ENCODE measurements around the gene ZYG11B.

The ZYG11B gene

GRCh38 chr1:52726265-52727113 lies at the start of gene ZYG11B:
ZYG11B (plus strand) TSS chr1:52726453; CDS start chr1:52726654, 201 bp downstream.
- peak; percentile 90 for DNase-seq (ENCODE audit: low read depth)
- TF ChIP-seq CTCF (IDR thresholded peaks at IDR 0.05; ENCODE audit: low read depth, low read length) = no peak
- peak; percentile 58 for TF ChIP-seq POLR2A (IDR thresholded peaks at IDR 0.05; ENCODE audit: extremely low read depth, insufficient read length)
- peak within 1 kb of the TSS; percentile 84 for H3K4me3 ChIP-seq (ENCODE audit: low read depth, low read length)

GRCh38 chr1:52677076-52677806 lies 49.0 kb upstream of the ZYG11B start:
- no peak for DNase-seq (ENCODE audit: low read depth)
- TF ChIP-seq POLR2A (IDR thresholded peaks at IDR 0.05; ENCODE audit: extremely low read depth, insufficient read length) = no peak
- no peak for TF ChIP-seq MYC (IDR thresholded peaks at IDR 0.05; ENCODE audit: low read depth, low read length)
- TF ChIP-seq CTCF (IDR thresholded peaks at IDR 0.05; ENCODE audit: low read depth, low read length) = no peak
- no peak for TF ChIP-seq MAX (IDR thresholded peaks at IDR 0.05; ENCODE audit: low read depth, low read length)
- no peak overlapping the region for H3K4me3 ChIP-seq (ENCODE audit: low read depth, low read length)

GRCh38 chr1:52679048-52679447 lies 47.2 kb upstream of the ZYG11B start:
- no peak overlapping the region for H3K4me3 ChIP-seq (ENCODE audit: low read depth, low read length)
- DNase-seq (ENCODE audit: low read depth) = no peak
- TF ChIP-seq CTCF (IDR thresholded peaks at IDR 0.05; ENCODE audit: low read depth, low read length) = no peak
- no peak for TF ChIP-seq MAX (IDR thresholded peaks at IDR 0.05; ENCODE audit: low read depth, low read length)
- TF ChIP-seq MYC (IDR thresholded peaks at IDR 0.05; ENCODE audit: low read depth, low read length) = no peak
- no peak for TF ChIP-seq POLR2A (IDR thresholded peaks at IDR 0.05; ENCODE audit: extremely low read depth, insufficient read length)

- no peak overlapping the region for H3K4me3 ChIP-seq (ENCODE audit: low read depth, low read length)
- DNase-seq (ENCODE audit: low read depth) = no peak
- no peak for TF ChIP-seq MAX (IDR thresholded peaks at IDR 0.05; ENCODE audit: low read depth, low read length)
- TF ChIP-seq CTCF (IDR thresholded peaks at IDR 0.05; ENCODE audit: low read depth, low read length) = no peak
- TF ChIP-seq MYC (IDR thresholded peaks at IDR 0.05; ENCODE audit: low read depth, low read length) = no peak
- TF ChIP-seq POLR2A (IDR thresholded peaks at IDR 0.05; ENCODE audit: extremely low read depth, insufficient read length) = no peak
Observed at GRCh38 chr1:52679498-52679897, 46.8 kb upstream of the ZYG11B start.

- no peak for DNase-seq (ENCODE audit: low read depth)
- no peak for TF ChIP-seq MAX (IDR thresholded peaks at IDR 0.05; ENCODE audit: low read depth, low read length)
- no peak for TF ChIP-seq MYC (IDR thresholded peaks at IDR 0.05; ENCODE audit: low read depth, low read length)
- TF ChIP-seq CTCF (IDR thresholded peaks at IDR 0.05; ENCODE audit: low read depth, low read length) = no peak
- TF ChIP-seq POLR2A (IDR thresholded peaks at IDR 0.05; ENCODE audit: extremely low read depth, insufficient read length) = no peak
- no peak overlapping the region for H3K4me3 ChIP-seq (ENCODE audit: low read depth, low read length)
Observed at GRCh38 chr1:52680353-52680752, 45.9 kb upstream of the ZYG11B start.
